Activated CD4-positive, alpha-beta T cell treated with anti-CD3 and anti-CD28 coated beads, Interleukin-2, Interleukin-6, amounts not matched to agents 100 ng/mL and 50 ng/mL, durations not matched to agents 16 hours and 8 hours (primary cell): ENCODE data around the gene KLHL3.

ENCODE experiments used
- DNase-seq: peaks from one replicate; pipeline ENCODE4 v3.0.0-alpha.2; 2020

KLHL3 gene

GRCh38 chr5:137627706-137628105 lies 108.2 kb downstream of the KLHL3 start:
- no peak for DNase-seq

- DNase-seq: no peak
These were observed 108.6 kb downstream of the KLHL3 start for GRCh38 chr5:137627293-137627692.

GRCh38 chr5:137624786-137625349 lies 111.0 kb downstream of the KLHL3 start:
- no peak for DNase-seq

GRCh38 chr5:137622850-137623249 lies 113.0 kb downstream of the KLHL3 start:
- no peak for DNase-seq

GRCh38 chr5:137621861-137622823 lies 113.7 kb downstream of the KLHL3 start:
- no peak for DNase-seq

GRCh38 chr5:137621306-137621705 lies 114.6 kb downstream of the KLHL3 start:
- no peak for DNase-seq

GRCh38 chr5:137619191-137619870 lies 116.6 kb downstream of the KLHL3 start:
- DNase-seq: no peak

GRCh38 chr5:137618476-137618875 lies 117.4 kb downstream of the KLHL3 start:
- no peak for DNase-seq

GRCh38 chr5:137617528-137618205 lies 118.2 kb downstream of the KLHL3 start:
- DNase-seq: no peak

GRCh38 chr5:137616046-137616445 lies 119.8 kb downstream of the KLHL3 start:
- no peak for DNase-seq

GRCh38 chr5:137615171-137615775 lies 120.6 kb downstream of the KLHL3 start:
- DNase-seq: no peak

GRCh38 chr5:137613554-137614265 lies 122.2 kb downstream of the KLHL3 start:
- peak; percentile 5 for DNase-seq

- DNase-seq: no peak
These were observed 123.3 kb downstream of the KLHL3 start for GRCh38 chr5:137612576-137612975.

- no peak for DNase-seq
These were observed 124.0 kb downstream of the KLHL3 start for GRCh38 chr5:137611794-137612435.

GRCh38 chr5:137611011-137611580 lies 124.8 kb downstream of the KLHL3 start:
- DNase-seq: no peak

- no peak for DNase-seq
These were observed 125.3 kb downstream of the KLHL3 start for GRCh38 chr5:137610598-137610997.

GRCh38 chr5:137609127-137609526 lies 126.8 kb downstream of the KLHL3 start:
- DNase-seq: no peak

- no peak for DNase-seq
These were observed 128.1 kb downstream of the KLHL3 start for GRCh38 chr5:137607771-137608170.

- DNase-seq: no peak
These were observed 129.5 kb downstream of the KLHL3 start for GRCh38 chr5:137606401-137606800.

GRCh38 chr5:137605411-137605810 lies 130.5 kb downstream of the KLHL3 start:
- no peak for DNase-seq
